Mucosa of rectum (tissue), 2 donors: ENCODE data around the gene AMFR.

Experiments
- H3K27ac ChIP-seq, 2 donors: one replicate each; pipeline ENCODE4 v1.7.0; 2013; ENCODE audit warnings: inconsistent platforms in 2 of 2, low read depth in 2 of 2, low read length in 2 of 2
- H3K27me3 ChIP-seq, 2 donors: one replicate each; pipeline ENCODE4 v1.7.0; 2013; ENCODE audit warnings: low read length in 2 of 2; ENCODE audit not compliant: control insufficient read depth in 2 of 2, insufficient read depth in 2 of 2
- H3K36me3 ChIP-seq, 2 donors: one replicate each; pipeline ENCODE4 v1.7.0; 2013; ENCODE audit warnings: low read length in 2 of 2; ENCODE audit not compliant: control insufficient read depth in 2 of 2, insufficient read depth in 2 of 2
- H3K4me1 ChIP-seq, 2 donors: one replicate each; pipeline ENCODE4 v1.7.0; 2013; ENCODE audit warnings: low read length in 2 of 2, mild to moderate bottlenecking in 1 of 2; ENCODE audit not compliant: control insufficient read depth in 2 of 2, insufficient read depth in 2 of 2
- H3K4me3 ChIP-seq, 2 donors: one replicate each; pipeline ENCODE4 v1.7.0; 2013; ENCODE audit warnings: low read length in 2 of 2
- H3K9ac ChIP-seq, 2 donors: one replicate each; pipeline ENCODE4 v1.7.0; 2013; ENCODE audit warnings: low read length in 2 of 2, low read depth in 1 of 2, mild to moderate bottlenecking in 1 of 2
- H3K9me3 ChIP-seq, 2 donors: one replicate each; pipeline ENCODE4 v1.7.0; 2013; ENCODE audit warnings: low read length in 2 of 2; ENCODE audit not compliant: control insufficient read depth in 2 of 2
- donor health status: healthy.
- donor health status: Normal muscosa, but diverticular disease.

AMFR gene

DNA sequence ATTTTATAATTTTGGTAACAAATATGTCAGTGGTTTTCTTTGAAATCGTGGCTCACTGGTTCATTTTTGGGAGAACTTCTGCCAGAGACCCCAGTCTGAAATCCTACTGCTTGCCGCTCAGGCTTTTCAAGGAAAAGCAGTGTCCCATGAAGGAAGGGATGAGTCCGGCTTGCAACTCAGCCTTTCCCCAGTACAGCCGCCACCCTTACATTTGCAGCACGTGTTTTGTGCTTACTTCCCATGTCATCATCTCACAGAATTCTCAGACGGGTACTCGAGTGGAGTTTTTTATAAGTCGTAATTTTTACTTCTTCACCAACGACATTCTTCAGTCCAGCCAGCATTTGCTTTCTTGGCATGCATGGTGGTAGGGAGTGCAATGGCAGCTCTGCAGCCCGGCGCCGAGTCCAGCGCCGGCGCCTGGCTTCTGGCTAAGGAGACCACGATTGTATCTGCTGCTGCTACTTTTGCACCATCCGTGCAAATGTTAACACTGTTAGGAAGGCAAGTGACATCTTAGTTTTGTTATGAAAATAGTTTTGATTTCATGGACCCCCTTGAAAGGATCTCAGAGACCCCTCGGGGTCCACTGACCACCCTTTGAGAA is 111.0 kb downstream of the AMFR start:
- Histone ChIP-seq H3K4me1 (peaks cover 0 to 3% of the 10 kb centered on the region in 2 donors), H3K9ac (no peak overlapping the region), H3K27me3 (no peaks in the 10 kb centered on the region), H3K36me3 (no peaks in the 10 kb centered on the region), H3K9me3 (no peaks in the 10 kb centered on the region), H3K27ac (no peak overlapping the region), H3K4me3 (no peak overlapping the region)

DNA sequence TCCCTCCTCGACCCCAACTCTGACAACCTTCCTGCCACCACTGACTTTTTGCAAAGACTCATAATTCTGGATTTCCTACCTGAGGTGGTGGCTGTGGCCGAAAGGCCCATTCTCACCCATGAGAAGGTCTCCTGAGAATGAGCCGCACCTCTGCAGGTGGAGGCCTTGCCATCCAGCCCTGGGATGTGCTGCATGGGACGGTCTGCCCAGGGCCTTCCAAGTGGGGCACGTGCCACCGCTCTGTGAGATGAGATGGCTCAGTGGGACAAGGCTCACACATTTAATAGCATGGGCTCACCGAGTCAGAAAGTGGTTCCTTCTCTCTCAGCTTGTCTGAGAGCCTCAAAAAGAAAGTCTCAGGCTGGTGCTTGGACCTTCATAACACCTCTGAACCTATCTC is 112.8 kb downstream of the AMFR start:
- H3K4me3 ChIP-seq, result no peak overlapping the region
- H3K36me3 ChIP-seq, result no peaks in the 10 kb centered on the region
- H3K27me3 ChIP-seq, result no peaks in the 10 kb centered on the region
- H3K9me3 ChIP-seq, result no peaks in the 10 kb centered on the region
- no peak overlapping the region for H3K9ac ChIP-seq
- H3K4me1 ChIP-seq, result no peaks in the 10 kb centered on the region
- H3K27ac ChIP-seq, result no peak overlapping the region

DNA sequence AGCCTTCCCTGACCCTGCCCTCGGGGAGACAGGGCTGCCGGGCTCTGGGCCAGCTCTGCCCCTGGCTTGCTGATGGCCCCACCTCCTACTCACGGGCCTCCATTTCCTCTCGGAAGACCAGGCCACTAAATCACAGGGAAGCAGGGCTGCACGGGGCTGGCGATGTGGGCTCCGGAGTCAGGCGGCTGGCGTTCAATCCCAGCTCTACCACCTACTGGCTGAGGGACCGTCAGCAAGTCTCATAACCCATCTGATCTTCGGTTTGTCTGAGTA is 113.4 kb downstream of the AMFR start:
- H3K9ac ChIP-seq, result no peak overlapping the region
- H3K4me3 ChIP-seq, result no peak overlapping the region
- no peaks in the 10 kb centered on the region for H3K9me3 ChIP-seq
- H3K27me3 ChIP-seq, result no peaks in the 10 kb centered on the region
- H3K4me1 ChIP-seq, result no peaks in the 10 kb centered on the region
- H3K36me3 ChIP-seq, result no peaks in the 10 kb centered on the region
- H3K27ac ChIP-seq, result no peak overlapping the region
